Hematopoietic multipotent progenitor cell treated with erythropoietin and hydrocortisone succinate and interleukin-3 and kit ligand, for 8 days (in vitro differentiated cells): Measurements from ENCODE around the gene MEGF9.
"Not testable (repeated sequence)": the region's sequence is repeated elsewhere in the genome, so short reads cannot be mapped to it uniquely, and the experiment has no call there.

Experiments used
- DNase-seq: peaks from one replicate; pipeline ENCODE4 v3.0.0-alpha.2; 2015

Gene MEGF9

GRCh38 chr9:120653762-120654161, 60.5 kb downstream of the MEGF9 start:
- peak; percentile 35 for DNase-seq

DNA sequence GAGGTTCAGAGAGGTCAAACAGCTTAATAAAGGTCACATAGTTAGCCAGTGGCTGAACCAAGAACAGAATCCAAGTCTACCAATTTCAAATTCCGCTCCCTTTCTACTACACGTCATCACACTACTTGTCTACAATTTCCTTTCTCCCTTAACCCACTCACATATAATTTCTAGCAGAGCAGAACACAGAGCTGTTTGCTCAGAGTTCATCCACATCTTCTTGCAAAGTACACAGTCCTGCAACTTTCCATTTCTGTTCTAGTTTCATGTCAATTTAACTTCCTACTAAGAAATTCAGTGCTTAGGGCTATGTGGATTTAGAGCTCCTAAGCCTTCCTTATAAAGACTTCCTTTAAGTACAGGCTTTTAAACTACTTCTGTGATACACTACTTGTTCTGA, 61.3 kb downstream of the MEGF9 start:
- DNase-seq: no peak

- no peak for DNase-seq
These were observed 63.9 kb downstream of the MEGF9 start for GRCh38 chr9:120650352-120650751.

DNA sequence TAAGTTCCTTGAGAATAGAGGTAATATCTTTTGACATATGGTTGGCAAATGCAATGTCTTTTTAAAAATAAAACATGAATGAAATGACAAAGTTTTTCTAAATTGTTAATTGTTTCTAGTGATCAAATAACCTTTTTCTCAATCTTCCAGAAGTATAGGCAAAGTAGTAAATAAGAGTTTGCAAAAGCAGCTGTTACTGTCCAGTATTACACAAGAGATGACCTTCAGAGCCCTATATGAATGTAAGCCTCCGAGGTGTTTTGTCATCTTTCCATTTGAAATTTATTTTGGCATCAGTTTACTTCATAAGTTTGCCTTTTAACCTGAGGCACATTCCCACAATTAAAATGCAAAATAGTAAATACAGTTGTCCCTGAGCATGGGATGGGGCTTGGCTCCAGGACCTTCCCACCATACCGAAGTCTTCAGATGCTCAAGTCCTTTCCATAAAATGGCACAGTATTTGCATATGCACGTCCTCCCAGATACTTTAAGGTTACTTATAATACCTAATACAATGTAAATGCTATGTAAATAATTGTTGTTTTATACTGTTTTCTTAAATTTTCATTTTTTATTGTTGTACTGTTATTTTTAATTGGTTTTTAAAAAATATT, 65.6 kb downstream of the MEGF9 start:
- no peak for DNase-seq

DNA sequence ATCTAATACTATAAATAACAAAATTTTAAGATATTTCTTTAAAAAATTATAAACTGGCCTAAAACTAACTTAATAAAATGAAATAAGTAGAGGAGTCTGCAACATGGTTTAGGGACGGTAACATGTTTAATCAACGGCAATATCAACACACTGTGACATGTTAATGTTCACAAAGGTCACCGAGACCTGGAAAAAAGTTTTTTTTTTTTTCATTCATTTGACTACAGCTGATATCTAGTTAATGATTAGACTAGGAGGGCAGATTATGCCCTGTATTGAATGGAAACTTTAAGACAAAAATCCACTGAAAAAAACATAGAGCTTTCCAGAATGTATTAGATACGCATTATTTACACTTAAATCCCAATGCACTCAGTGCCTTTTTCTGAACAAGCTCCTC, 67.3 kb downstream of the MEGF9 start:
- DNase-seq: no peak

DNA sequence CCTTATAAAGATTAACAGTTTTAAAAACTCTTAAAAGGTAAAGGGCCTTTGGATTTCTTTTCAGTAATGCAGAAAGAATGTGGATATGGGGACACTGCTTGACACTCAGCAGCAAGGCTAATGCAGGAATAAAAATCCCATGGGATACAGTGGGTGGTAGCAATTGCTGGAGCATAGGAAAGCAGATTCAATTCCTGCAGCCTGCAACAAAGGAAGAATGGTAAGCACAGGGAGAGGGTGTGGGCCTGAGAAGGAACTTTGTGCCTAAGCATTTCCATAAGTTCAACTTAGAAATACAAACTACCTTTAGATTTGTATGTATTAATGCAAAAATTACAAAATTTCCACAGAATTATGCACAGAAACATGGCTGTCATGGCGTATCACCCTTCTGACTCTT, 68.5 kb downstream of the MEGF9 start:
- DNase-seq: no peak

- no peak for DNase-seq
These were observed 71.2 kb downstream of the MEGF9 start for GRCh38 chr9:120643061-120643460.

GRCh38 chr9:120642129-120642770, 72.0 kb downstream of the MEGF9 start:
- no peak for DNase-seq

DNA sequence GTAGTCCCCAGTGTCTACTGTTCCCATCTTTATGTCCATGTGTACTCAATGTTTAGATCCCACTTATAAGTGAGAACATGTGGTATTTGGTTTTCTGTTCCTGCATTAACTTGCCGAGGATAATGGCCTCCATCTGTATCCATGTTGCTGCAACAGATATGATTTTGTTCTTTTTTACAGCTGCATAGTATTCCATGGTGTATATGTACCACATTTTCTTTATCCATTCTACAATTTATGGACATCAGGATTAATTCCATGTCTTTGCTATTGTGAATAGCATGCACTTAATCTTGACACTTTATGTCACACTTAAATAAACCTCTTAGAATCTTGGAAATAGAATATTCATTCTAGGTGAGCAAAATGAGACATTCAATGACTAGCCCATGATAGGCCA, 73.4 kb downstream of the MEGF9 start:
- not testable (repeated sequence) for DNase-seq

DNA sequence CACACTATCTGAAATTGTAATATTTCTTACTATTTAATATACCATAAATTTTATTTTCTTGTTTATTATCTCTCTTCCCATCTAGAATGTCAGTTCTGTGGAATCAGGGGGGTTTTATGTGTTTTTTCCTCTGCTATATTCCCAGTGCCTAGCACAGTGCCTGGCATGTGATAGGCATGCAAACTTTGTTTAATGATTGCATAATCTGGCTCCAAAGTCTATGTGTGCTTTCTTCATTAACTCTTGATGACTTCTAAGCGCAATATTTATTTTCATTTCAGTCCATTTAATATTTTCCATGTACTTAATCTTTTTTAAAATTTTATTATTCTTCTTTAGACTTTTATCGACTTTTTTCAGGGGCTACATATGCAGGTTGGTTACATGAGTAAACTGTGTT, 73.9 kb downstream of the MEGF9 start:
- DNase-seq: no peak

- no peak for DNase-seq
These were observed 76.4 kb downstream of the MEGF9 start for GRCh38 chr9:120637919-120638318.

GRCh38 chr9:120636194-120636957, 77.9 kb downstream of the MEGF9 start:
- no peak for DNase-seq

GRCh38 chr9:120635011-120635410, 79.3 kb downstream of the MEGF9 start:
- DNase-seq: no peak

GRCh38 chr9:120630333-120630732, 83.9 kb downstream of the MEGF9 start:
- DNase-seq: no peak

- not testable (repeated sequence) for DNase-seq
These were observed 85.3 kb downstream of the MEGF9 start for GRCh38 chr9:120628925-120629497.

- no peak for DNase-seq
These were observed 85.9 kb downstream of the MEGF9 start for GRCh38 chr9:120628207-120628924.

GRCh38 chr9:120627073-120627472, 87.2 kb downstream of the MEGF9 start:
- DNase-seq: no peak

DNA sequence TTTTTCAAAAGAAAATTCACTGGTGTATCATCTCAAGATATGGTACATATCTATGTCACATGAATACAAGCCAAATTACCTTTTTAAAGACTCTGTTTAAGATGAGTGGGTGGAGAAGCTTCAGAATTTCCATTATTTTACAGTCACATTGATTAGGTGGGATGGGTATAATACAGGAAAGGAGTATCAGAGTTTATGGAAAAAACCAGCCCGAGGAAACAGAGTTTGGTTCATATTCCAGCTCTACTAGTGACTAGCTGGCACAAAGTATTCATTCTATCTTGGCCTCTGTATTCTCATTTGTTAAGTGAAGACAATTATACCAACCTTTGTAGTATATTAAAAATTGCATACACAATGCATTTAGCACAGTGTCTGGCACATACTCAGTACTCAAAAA, 87.8 kb downstream of the MEGF9 start:
- DNase-seq: no peak

DNA sequence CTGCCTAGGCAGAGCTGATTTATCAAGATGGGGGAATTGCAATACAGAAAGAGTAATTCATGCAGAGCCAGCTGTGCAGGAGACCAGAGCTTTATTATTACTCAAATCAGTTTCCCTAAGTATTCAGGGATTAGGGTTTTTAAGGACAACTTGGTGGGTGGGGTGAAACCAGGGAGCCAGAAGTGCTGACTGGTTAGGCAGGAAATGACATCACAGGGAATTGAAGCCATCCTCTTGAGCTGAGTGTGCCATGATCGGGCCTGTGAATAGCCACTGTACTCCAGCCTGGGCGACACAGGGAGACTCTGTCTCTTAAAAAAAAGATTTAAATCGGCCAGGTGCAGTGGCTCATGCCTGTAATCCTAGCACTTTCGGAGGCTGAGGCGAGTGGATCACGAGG, 89.0 kb downstream of the MEGF9 start:
- no peak for DNase-seq

GRCh38 chr9:120622790-120623189, 91.5 kb downstream of the MEGF9 start:
- DNase-seq: no peak

DNA sequence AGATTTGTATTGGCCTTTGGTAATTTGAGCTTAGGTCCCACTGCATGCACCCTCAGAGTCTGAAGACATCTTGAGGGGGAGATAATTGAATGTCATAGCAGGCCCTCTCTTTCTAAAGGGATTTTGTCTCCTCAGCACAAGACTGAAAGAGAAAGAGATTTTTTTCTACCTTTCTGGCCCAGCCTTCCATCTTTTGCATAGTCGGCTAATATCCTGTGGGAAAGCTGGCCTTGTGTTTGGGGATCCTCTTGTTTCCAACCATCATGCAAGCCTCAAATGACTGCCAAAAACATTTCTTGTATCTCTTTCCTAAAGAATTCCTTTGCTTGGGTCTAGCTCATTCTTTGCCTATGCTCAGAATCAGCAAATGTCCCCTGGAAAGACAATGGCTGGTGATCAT, 92.3 kb downstream of the MEGF9 start:
- DNase-seq: no peak

DNA sequence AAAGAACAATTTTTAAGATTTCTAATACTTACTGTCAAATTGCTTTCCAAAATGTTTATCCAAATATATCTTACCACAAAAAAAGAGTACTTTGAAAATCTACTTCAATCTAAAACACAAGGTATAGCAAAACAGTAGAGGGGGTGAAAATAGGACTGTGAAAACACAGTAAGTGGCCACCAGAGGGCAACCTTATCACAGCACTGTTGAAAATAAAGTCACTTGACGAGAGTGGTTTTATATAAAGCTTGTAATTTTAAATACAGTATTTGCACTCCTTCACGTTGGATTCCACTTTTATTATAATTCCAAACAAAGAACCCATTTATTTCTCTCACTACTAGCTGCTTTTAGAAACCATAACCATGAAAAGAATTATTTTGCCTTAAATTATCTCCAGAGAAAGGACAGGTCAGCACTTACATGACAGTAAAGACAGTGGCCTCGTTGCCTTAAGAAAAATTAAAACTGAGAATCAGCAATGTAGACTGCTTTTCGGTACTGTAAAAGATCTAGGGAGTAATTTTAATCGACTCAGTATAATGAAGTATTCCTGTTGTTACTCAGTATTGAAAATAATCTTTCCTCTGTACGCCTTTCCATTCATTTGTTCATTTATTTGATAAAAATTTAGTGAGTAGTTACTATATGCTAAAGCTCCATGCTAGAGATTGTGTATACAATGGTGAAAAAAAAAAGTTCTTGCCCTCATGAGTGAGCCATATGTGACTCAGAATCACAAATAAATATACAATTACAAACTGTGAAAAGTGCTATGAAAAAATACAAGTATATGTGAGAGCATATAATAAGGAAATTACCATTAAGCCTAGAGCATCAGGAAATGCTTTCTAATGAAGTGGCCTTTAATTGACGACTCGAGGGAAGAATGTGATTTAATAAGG, 94.3 kb downstream of the MEGF9 start:
- DNase-seq: peak; percentile 78
